ENCODE measurements around the gene SHISA9.

- TF ChIP-seq, protein P1, sequence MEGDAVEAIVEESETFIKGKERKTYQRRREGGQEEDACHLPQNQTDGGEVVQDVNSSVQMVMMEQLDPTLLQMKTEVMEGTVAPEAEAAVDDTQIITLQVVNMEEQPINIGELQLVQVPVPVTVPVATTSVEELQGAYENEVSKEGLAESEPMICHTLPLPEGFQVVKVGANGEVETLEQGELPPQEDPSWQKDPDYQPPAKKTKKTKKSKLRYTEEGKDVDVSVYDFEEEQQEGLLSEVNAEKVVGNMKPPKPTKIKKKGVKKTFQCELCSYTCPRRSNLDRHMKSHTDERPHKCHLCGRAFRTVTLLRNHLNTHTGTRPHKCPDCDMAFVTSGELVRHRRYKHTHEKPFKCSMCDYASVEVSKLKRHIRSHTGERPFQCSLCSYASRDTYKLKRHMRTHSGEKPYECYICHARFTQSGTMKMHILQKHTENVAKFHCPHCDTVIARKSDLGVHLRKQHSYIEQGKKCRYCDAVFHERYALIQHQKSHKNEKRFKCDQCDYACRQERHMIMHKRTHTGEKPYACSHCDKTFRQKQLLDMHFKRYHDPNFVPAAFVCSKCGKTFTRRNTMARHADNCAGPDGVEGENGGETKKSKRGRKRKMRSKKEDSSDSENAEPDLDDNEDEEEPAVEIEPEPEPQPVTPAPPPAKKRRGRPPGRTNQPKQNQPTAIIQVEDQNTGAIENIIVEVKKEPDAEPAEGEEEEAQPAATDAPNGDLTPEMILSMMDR (IDR thresholded peaks at IDR 0.05 in 4 of 5, conservative IDR thresholded peaks at IDR 0.05 in 1 of 5), result no peak
- no peak for TF ChIP-seq POLR2A (IDR thresholded peaks at IDR 0.05)
Measured at GRCh38 chr16:12988071-12988470, 86.7 kb downstream of the SHISA9 start.
